UCSD-AML1 (cell line): Measurements from ENCODE around the gene RBM44.
A peak's percentile ranks its signal among the peaks of the same experiment; 100 is the strongest.
"Not testable (repeated sequence)": the region's sequence is repeated elsewhere in the genome, so short reads cannot be mapped to it uniquely, and the experiment has no call there.

Experiments used
- DNase-seq: peaks from one replicate; lab custom pipeline; 2025; ENCODE audit not compliant: unreplicated experiment; lab: John Stamatoyannopoulos, UW

RBM44 gene

GRCh38 chr2:237798236-237799059 is at the start of gene RBM44:
Gene RBM44, plus strand, starts transcription at chr2:237798779. Its CDS starts 14,831 bp downstream, at chr2:237813610.
- DNase-seq, result no peak

- no peak for DNase-seq
Observed at GRCh38 chr2:237749002-237749401, 49.6 kb upstream of the RBM44 start.

- no peak for DNase-seq
Observed at GRCh38 chr2:237749961-237750360, 48.6 kb upstream of the RBM44 start.

- DNase-seq, result not testable (repeated sequence)
Observed at GRCh38 chr2:237750441-237750840, 48.1 kb upstream of the RBM44 start.

- no peak for DNase-seq
Observed at GRCh38 chr2:237752761-237753165, 45.8 kb upstream of the RBM44 start.

- no peak for DNase-seq
Observed at GRCh38 chr2:237754182-237754581, 44.4 kb upstream of the RBM44 start.

GRCh38 chr2:237754626-237755248 is 43.8 kb upstream of the RBM44 start:
- no peak for DNase-seq

GRCh38 chr2:237757616-237758015 is 41.0 kb upstream of the RBM44 start:
- no peak for DNase-seq

- DNase-seq, result no peak
Observed at GRCh38 chr2:237758185-237758584, 40.4 kb upstream of the RBM44 start.

- DNase-seq, result no peak
Observed at GRCh38 chr2:237759176-237759575, 39.4 kb upstream of the RBM44 start.

- DNase-seq, result no peak
Observed at GRCh38 chr2:237760506-237761502, 37.8 kb upstream of the RBM44 start.

- DNase-seq, result not testable (repeated sequence)
Observed at GRCh38 chr2:237762291-237763182, 36.0 kb upstream of the RBM44 start.

GRCh38 chr2:237763812-237764211 is 34.8 kb upstream of the RBM44 start:
- DNase-seq, result no peak

- DNase-seq, result not testable (repeated sequence)
Observed at GRCh38 chr2:237765122-237765521, 33.5 kb upstream of the RBM44 start.

GRCh38 chr2:237765875-237766274 is 32.7 kb upstream of the RBM44 start:
- DNase-seq, result no peak

- DNase-seq, result no peak
Observed at GRCh38 chr2:237766340-237766739, 32.2 kb upstream of the RBM44 start.

- DNase-seq, result no peak
Observed at GRCh38 chr2:237772513-237772912, 26.1 kb upstream of the RBM44 start.

- no peak for DNase-seq
Observed at GRCh38 chr2:237773826-237774225, 24.8 kb upstream of the RBM44 start.

- peak; percentile 40 for DNase-seq
Observed at GRCh38 chr2:237774811-237775553, 23.6 kb upstream of the RBM44 start.

GRCh38 chr2:237779521-237779920 is 19.1 kb upstream of the RBM44 start:
- DNase-seq, result no peak
